Body of pancreas (tissue), 4 donors: ENCODE data around the gene AGRP.

Experiments
- CTCF ChIP-seq, 7 experiments: fragments of 450-650 bp in 4 of 7; fragments of 200-600 bp in 3 of 7; sonication (generic) in 3 of 7; IDR thresholded peaks; one replicate each; pipeline ENCODE4 v1.5.1; 2016 to 2019; ENCODE audit warnings: antibody characterized with exemption in 7 of 7
- POLR2A ChIP-seq, 3 donors: fragments of 450-650 bp; IDR thresholded peaks; one replicate each; pipeline ENCODE4 v1.6.1; 2016; ENCODE audit warnings: antibody characterized with exemption in 3 of 3, mild to moderate bottlenecking in 2 of 3

GRCh38 chr16:67471758-67472384 is 11.5 kb downstream of the AGRP start:
- TF ChIP-seq POLR2A (IDR thresholded peaks at IDR 0.05) (no peak), CTCF (IDR thresholded peaks at IDR 0.05) (no peak)
